Measurements from ENCODE around the gene VPS45.

DNA sequence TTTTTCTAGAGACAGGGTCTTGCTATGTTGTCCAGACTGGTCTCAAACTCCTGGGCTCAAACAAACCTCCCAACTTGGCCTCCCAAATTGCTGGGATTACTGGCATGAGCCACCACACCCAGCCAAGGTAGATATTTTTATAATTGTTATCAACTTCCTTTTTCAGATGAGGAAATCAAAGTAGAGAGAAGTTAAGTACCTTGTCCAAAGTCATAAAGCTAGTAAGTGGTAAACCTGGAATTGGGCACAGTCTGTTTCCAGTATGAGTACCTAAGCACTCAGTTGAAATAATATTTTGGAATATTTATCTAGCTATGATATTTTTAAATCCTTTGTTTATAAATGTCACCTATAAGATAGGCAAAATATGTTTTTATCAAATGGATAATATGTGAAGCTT, 59.9 kb downstream of the VPS45 start:
- TF ChIP-seq, protein P1, sequence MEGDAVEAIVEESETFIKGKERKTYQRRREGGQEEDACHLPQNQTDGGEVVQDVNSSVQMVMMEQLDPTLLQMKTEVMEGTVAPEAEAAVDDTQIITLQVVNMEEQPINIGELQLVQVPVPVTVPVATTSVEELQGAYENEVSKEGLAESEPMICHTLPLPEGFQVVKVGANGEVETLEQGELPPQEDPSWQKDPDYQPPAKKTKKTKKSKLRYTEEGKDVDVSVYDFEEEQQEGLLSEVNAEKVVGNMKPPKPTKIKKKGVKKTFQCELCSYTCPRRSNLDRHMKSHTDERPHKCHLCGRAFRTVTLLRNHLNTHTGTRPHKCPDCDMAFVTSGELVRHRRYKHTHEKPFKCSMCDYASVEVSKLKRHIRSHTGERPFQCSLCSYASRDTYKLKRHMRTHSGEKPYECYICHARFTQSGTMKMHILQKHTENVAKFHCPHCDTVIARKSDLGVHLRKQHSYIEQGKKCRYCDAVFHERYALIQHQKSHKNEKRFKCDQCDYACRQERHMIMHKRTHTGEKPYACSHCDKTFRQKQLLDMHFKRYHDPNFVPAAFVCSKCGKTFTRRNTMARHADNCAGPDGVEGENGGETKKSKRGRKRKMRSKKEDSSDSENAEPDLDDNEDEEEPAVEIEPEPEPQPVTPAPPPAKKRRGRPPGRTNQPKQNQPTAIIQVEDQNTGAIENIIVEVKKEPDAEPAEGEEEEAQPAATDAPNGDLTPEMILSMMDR (IDR thresholded peaks at IDR 0.05 in 8 of 11, conservative IDR thresholded peaks at IDR 0.05 in 3 of 11) = no peak
- TF ChIP-seq POLR2A (IDR thresholded peaks at IDR 0.05) = no peak
